Nephron progenitor cell (in vitro differentiated cells): Measurements from ENCODE around the gene CCDC78.
A peak's percentile ranks its signal among the peaks of the same experiment; 100 is the strongest.

ENCODE experiments used
- DNase-seq: peaks from one replicate; pipeline ENCODE4 v3.0.0; 2021
- H3K27ac Mint-ChIP-seq: 2 replicates; pipeline ENCODE4 v1.8.0; 2021; ENCODE audit warnings: mild to moderate bottlenecking, moderate library complexity, mixed read lengths
- H3K27me3 Mint-ChIP-seq: 2 replicates; pipeline ENCODE4 v1.8.0; 2021; ENCODE audit warnings: mild to moderate bottlenecking, low read depth, mixed read lengths; ENCODE audit not compliant: poor library complexity
- H3K36me3 Mint-ChIP-seq: 2 replicates; pipeline ENCODE4 v1.8.0; 2021; ENCODE audit warnings: low read depth, mixed read lengths
- H3K4me1 Mint-ChIP-seq: 2 replicates; pipeline ENCODE4 v1.8.0; 2021; ENCODE audit warnings: mixed read lengths
- H3K4me3 Mint-ChIP-seq: 2 replicates; pipeline ENCODE4 v1.8.0; 2021; ENCODE audit warnings: mild to moderate bottlenecking, moderate library complexity, mixed read lengths
- H3K9me3 Mint-ChIP-seq: 2 replicates; pipeline ENCODE4 v1.8.0; 2021; ENCODE audit warnings: mild to moderate bottlenecking, moderate library complexity, mixed read lengths
- CTCF ChIP-seq: fragments of 200-600 bp; sonication (generic); IDR thresholded peaks from 2 replicates; pipeline ENCODE4 v1.5.0; 2021; ENCODE audit warnings: antibody characterized with exemption

CCDC78 gene

GRCh38 chr16:708019-708418, 18.2 kb downstream of the CCDC78 start:
- peaks cover 9% of the 10 kb centered on the region for H3K4me1 Mint-ChIP-seq
- DNase-seq, result no peak
- H3K4me3 Mint-ChIP-seq, result no peak overlapping the region
- no peak overlapping the region for H3K27ac Mint-ChIP-seq
- H3K27me3 Mint-ChIP-seq, result peaks cover 80% of the 10 kb centered on the region
- no peaks in the 10 kb centered on the region for H3K36me3 Mint-ChIP-seq
- no peaks in the 10 kb centered on the region for H3K9me3 Mint-ChIP-seq
- TF ChIP-seq CTCF, result no peak

- Mint-ChIP-seq H3K4me3 (no peak overlapping the region), H3K4me1 (peaks cover 5% of the 10 kb centered on the region), H3K36me3 (no peaks in the 10 kb centered on the region)
These were observed 19.1 kb downstream of the CCDC78 start for GRCh38 chr16:707062-707538.

GRCh38 chr16:706189-707061, 19.8 kb downstream of the CCDC78 start:
- TF ChIP-seq CTCF, result no peak
- H3K4me1 Mint-ChIP-seq, result peaks cover 5% of the 10 kb centered on the region
- H3K36me3 Mint-ChIP-seq, result no peaks in the 10 kb centered on the region
- H3K27ac Mint-ChIP-seq, result no peak overlapping the region
- no peak for DNase-seq
- no peak overlapping the region for H3K4me3 Mint-ChIP-seq
- H3K9me3 Mint-ChIP-seq, result no peaks in the 10 kb centered on the region
- peaks cover 83% of the 10 kb centered on the region for H3K27me3 Mint-ChIP-seq

More at GRCh38 chr16:707062-707538, 19.1 kb downstream of the CCDC78 start:
- TF ChIP-seq CTCF, result no peak
- H3K9me3 Mint-ChIP-seq, result no peaks in the 10 kb centered on the region
- peaks cover 83% of the 10 kb centered on the region for H3K27me3 Mint-ChIP-seq
- no peak overlapping the region for H3K27ac Mint-ChIP-seq
- no peak for DNase-seq

GRCh38 chr16:705431-706188, 20.6 kb downstream of the CCDC78 start, which contains the start of gene FBXL16:
TSS of gene FBXL16 (minus strand) at chr16:705801. CDS start at chr16:697405, 8,396 bp downstream.
- Mint-ChIP-seq H3K27me3 (peaks cover 86% of the 10 kb centered on the region), H3K36me3 (no peaks in the 10 kb centered on the region), H3K9me3 (no peaks in the 10 kb centered on the region), H3K27ac (no peak within 1 kb of the TSS), H3K4me3 (no peak within 1 kb of the TSS), H3K4me1 (peaks cover 5% of the 10 kb centered on the region)
- TF ChIP-seq CTCF, result no peak
- DNase-seq, result peak; percentile 58

GRCh38 chr16:704552-705380, 21.5 kb downstream of the CCDC78 start:
- no peaks in the 10 kb centered on the region for H3K36me3 Mint-ChIP-seq
- peaks cover 90% of the 10 kb centered on the region for H3K27me3 Mint-ChIP-seq
- no peak overlapping the region for H3K4me3 Mint-ChIP-seq
- no peak overlapping the region for H3K27ac Mint-ChIP-seq
- no peaks in the 10 kb centered on the region for H3K9me3 Mint-ChIP-seq
- no peak for TF ChIP-seq CTCF
- no peak for DNase-seq
- H3K4me1 Mint-ChIP-seq, result no peaks in the 10 kb centered on the region
